ENCODE results near the gene DIP2B. TPM values are rescaled to one million over a fixed set of nuclear protein-coding genes. Genes with fewer than 3 reads are reported as not detected.

The DIP2B gene
- total RNA-seq, 1 experiment from 2014 or later, result 20.0 TPM

- H3K36me3 Mint-ChIP-seq (ENCODE audit: insufficient read depth in 1 of 3, low read depth in 3 of 3), result peaks cover 0 to 2% (median 0%) of the 10 kb centered on the region in 3 experiments; a peak in 1 of 7 replicates
- H3K4me1 Mint-ChIP-seq, result peaks cover 7 to 19% of the 10 kb centered on the region in 2 experiments
These were observed 59.6 kb downstream of the DIP2B start for GRCh38 chr12:50564237-50564947.

More at GRCh38 chr12:50564237-50564947, 59.6 kb downstream of the DIP2B start:
- no peak overlapping the region for H3K9ac ChIP-seq (ENCODE audit: extremely low read depth, insufficient read length, low read length)
- no peaks in the 10 kb centered on the region for H4K20me1 ChIP-seq (ENCODE audit: control insufficient read depth, insufficient read depth, insufficient read length)
- no peak overlapping the region for H4K8ac ChIP-seq (replicated peaks; ENCODE audit: insufficient read length, low read depth, low read length)
- H3K4me1 ChIP-seq (ENCODE audit: insufficient read depth, low read length), result no peaks in the 10 kb centered on the region
- H2AFZ ChIP-seq (ENCODE audit: low read length), result no peak overlapping the region
- Mint-ChIP-seq H3K27ac (no peak overlapping the region; a peak in 1 of 7 replicates), H3K4me3 (no peak overlapping the region), H3K9me3 (no peaks in the 10 kb centered on the region), H3K27me3 (ENCODE audit: low read depth) (no peaks in the 10 kb centered on the region)
- no peaks in the 10 kb centered on the region for H3K27me3 ChIP-seq (ENCODE audit: insufficient read depth, low read length)
- no peak overlapping the region for H4K91ac ChIP-seq (ENCODE audit: insufficient read length, low read depth, low read length)
- H2BK20ac ChIP-seq (ENCODE audit: low read depth, low read length, poor library complexity, severe bottlenecking), result no peak overlapping the region
- TF ChIP-seq CTCF (conservative IDR thresholded peaks at IDR 0.05), result no peak
- no peak overlapping the region for H3T11ph ChIP-seq (ENCODE audit: low read length)
- no peak overlapping the region for H3K27ac ChIP-seq (ENCODE audit: insufficient read length, low read depth, low read length)
- no peak overlapping the region for H2BK5ac ChIP-seq (ENCODE audit: insufficient read length, low read length)
- H3K79me1 ChIP-seq (ENCODE audit: insufficient read depth, low read depth, low read length, poor library complexity, severe bottlenecking), result peaks cover 3% of the 10 kb centered on the region
- H2AK5ac ChIP-seq (ENCODE audit: insufficient read length, low read length), result no peak overlapping the region
- H3K9me3 ChIP-seq (ENCODE audit: control insufficient read depth, low read depth, low read length), result no peaks in the 10 kb centered on the region
- H3K14ac ChIP-seq (ENCODE audit: insufficient read depth, low read length), result no peak overlapping the region
- no peaks in the 10 kb centered on the region for H3K23me2 ChIP-seq (ENCODE audit: insufficient read length, low read depth, low read length, poor library complexity, severe bottlenecking)
- H3K4ac ChIP-seq (ENCODE audit: low read depth, low read length), result no peak overlapping the region
- H2BK15ac ChIP-seq (ENCODE audit: low read depth, low read length), result no peak overlapping the region
- no peak overlapping the region for H2BK12ac ChIP-seq (ENCODE audit: insufficient read length, low read depth, low read length)
- no peaks in the 10 kb centered on the region; the same call in 1 of the 2 replicates for H3K79me2 ChIP-seq (ENCODE audit: insufficient read depth, low read length)
- H2BK120ac ChIP-seq (ENCODE audit: low read depth, low read length, poor library complexity, severe bottlenecking), result no peak overlapping the region
- no CpG with 5 or more reads among the region's 4 CpGs for WGBS (ENCODE audit: extremely low coverage, insufficient read length, low lambda C conversion rate)
- no peak overlapping the region for H3K18ac ChIP-seq (ENCODE audit: insufficient read length, low read depth, low read length)
- DNase-seq, result no peak
- H3K56ac ChIP-seq (ENCODE audit: insufficient read length, low read depth, low read length), result no peak overlapping the region
- H3K4me2 ChIP-seq (ENCODE audit: insufficient read depth, insufficient read length, low read length), result no peak overlapping the region
- no peak overlapping the region for H4K5ac ChIP-seq (ENCODE audit: insufficient read length, low read depth, low read length)
- H3K23ac ChIP-seq (ENCODE audit: insufficient read length, low read depth, low read length), result no peak overlapping the region

Data from H9 (cell line).